MM.1S (cell line): Measurements from ENCODE around the gene TCF12.

Source experiments
- DNase-seq: peaks from one replicate; pipeline ENCODE4 v3.0.0-alpha.2; 2015
- H2AFZ ChIP-seq: fragments of 300-600 bp; sonication (generic); 2 replicates; pipeline ENCODE4 v1.6.0; 2016; ENCODE audit warnings: antibody characterized with exemption, low read length
- H3F3A ChIP-seq: fragments of 300-600 bp; sonication (generic); 2 replicates; pipeline ENCODE4 v1.6.1; 2016; ENCODE audit warnings: mild to moderate bottlenecking, antibody characterized with exemption, low read length, moderate library complexity, mixed read lengths; ENCODE audit not compliant: insufficient read depth
- H3K27ac ChIP-seq: fragments of 300-600 bp; sonication (generic); 2 replicates; pipeline ENCODE4 v1.5.1; 2016; ENCODE audit warnings: mild to moderate bottlenecking, low read length
- H3K27me3 ChIP-seq: fragments of 300-600 bp; sonication (generic); replicated peaks from 2 replicates; pipeline ENCODE4 v1.6.0; 2016; ENCODE audit warnings: low read length; ENCODE audit not compliant: insufficient read depth
- H3K36me3 ChIP-seq: fragments of 300-600 bp; sonication (generic); replicated peaks from 2 replicates; pipeline ENCODE4 v1.6.1; 2016; ENCODE audit warnings: mild to moderate bottlenecking, low read length, mixed read lengths; ENCODE audit not compliant: insufficient read depth
- H3K4me1 ChIP-seq: fragments of 300-600 bp; sonication (generic); 2 replicates; pipeline ENCODE4 v1.6.1; 2016; ENCODE audit warnings: low read length, mixed read lengths
- H3K4me2 ChIP-seq: fragments of 300-600 bp; sonication (generic); 2 replicates; pipeline ENCODE4 v1.6.0; 2016; ENCODE audit warnings: low read depth, low read length
- H3K4me3 ChIP-seq: fragments of 300-600 bp; sonication (generic); 2 replicates; pipeline ENCODE4 v1.5.1; 2016; ENCODE audit warnings: low read length, mixed read lengths
- H3K79me2 ChIP-seq: fragments of 300-600 bp; sonication (generic); 2 replicates; pipeline ENCODE4 v1.6.1; 2016; ENCODE audit warnings: mixed run types, low read length, mixed read lengths
- H3K9ac ChIP-seq: fragments of 300-600 bp; sonication (generic); 2 replicates; pipeline ENCODE4 v1.6.1; 2016; ENCODE audit warnings: low read length, mixed read lengths
- H3K9me2 ChIP-seq: fragments of 300-600 bp; sonication (generic); replicated peaks from 2 replicates; pipeline ENCODE4 v1.6.1; 2016; ENCODE audit warnings: mild to moderate bottlenecking, low read length, mixed read lengths; ENCODE audit not compliant: insufficient read depth
- H3K9me3 ChIP-seq: fragments of 300-600 bp; sonication (generic); replicated peaks from 2 replicates; pipeline ENCODE4 v1.6.1; 2016; ENCODE audit warnings: mild to moderate bottlenecking, low read length, mixed read lengths; ENCODE audit not compliant: insufficient read depth
- H4K20me1 ChIP-seq: fragments of 300-600 bp; sonication (generic); 2 replicates; pipeline ENCODE4 v1.6.1; 2016; ENCODE audit warnings: mild to moderate bottlenecking, low read length, moderate library complexity, mixed read lengths; ENCODE audit not compliant: insufficient read depth
- EZH2 ChIP-seq: fragments of 300-600 bp; sonication (generic); optimal IDR thresholded peaks from 2 replicates; pipeline ENCODE3; 2017; ENCODE audit warnings: low read depth, mild to moderate bottlenecking, antibody characterized with exemption, low read length, mixed read lengths
- EZH2phosphoT487 ChIP-seq: fragments of 300-600 bp; sonication (generic); IDR thresholded peaks from 2 replicates; pipeline ENCODE4 v1.6.1; 2018; ENCODE audit warnings: antibody characterized with exemption, low read length
- TF ChIP-seq, protein P1 (sequence below): fragments of 300-600 bp; sonication (generic); IDR thresholded peaks from 2 replicates; pipeline ENCODE4 v1.5.1; 2016; ENCODE audit warnings: antibody characterized with exemption, low read length, mixed read lengths

TCF12 gene

DNA sequence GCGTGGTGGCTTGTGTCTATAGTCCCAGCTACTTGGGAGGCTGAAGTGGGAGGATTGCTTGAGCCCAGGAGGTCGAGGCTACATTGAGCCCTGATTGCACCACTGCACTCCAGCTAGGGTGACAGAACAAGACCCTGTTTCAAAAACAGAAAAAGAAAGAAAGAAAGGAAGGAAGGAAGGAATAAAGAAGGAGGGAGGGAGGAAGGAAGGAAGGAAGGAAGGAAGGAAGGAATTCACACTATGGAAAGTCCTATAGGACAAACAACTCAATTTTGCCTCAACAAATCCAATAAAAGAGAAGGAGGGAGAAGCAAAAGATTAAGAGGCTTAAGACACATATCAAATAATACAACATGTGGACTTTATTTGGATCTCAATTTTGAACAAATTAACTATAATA lies 16.5 kb upstream of the TCF12 start:
- H4K20me1 ChIP-seq = no peaks in the 10 kb centered on the region
- H3K9ac ChIP-seq = no peak overlapping the region
- H3K4me3 ChIP-seq = no peak overlapping the region

DNA sequence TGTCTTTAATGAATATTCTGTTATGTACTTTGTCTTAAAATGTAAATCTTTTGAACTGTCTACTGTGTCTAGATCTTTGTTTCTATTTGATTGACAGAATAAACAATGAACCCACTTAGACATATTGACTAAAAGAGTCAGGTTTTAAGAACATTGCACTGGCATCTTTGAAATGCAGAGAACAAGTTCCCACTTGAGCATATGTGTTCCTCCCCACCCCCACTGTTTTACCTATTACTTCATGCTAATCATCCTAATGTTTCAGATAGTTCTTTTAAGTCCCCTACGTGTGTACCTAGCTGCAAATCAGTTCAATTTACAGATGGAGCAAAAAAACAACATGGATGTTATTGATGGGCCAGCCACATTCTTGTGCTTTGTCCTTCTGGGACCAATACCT lies 11.7 kb upstream of the TCF12 start:
- H3K79me2 ChIP-seq = no peaks in the 10 kb centered on the region

More for the DNA sequence above, 16.5 kb upstream of the TCF12 start:
- no peaks in the 10 kb centered on the region for H3F3A ChIP-seq
- no peaks in the 10 kb centered on the region for H3K9me2 ChIP-seq
- H3K79me2 ChIP-seq = no peaks in the 10 kb centered on the region
- H3K9me3 ChIP-seq = no peaks in the 10 kb centered on the region
- H3K27ac ChIP-seq = no peak overlapping the region
- H3K4me2 ChIP-seq = no peak overlapping the region
- no peak overlapping the region for H2AFZ ChIP-seq
- 0 out of 2 replicates have a peak, but pooled peaks cover 1% of the 10 kb centered on the region for H3K4me1 ChIP-seq
- no peak for DNase-seq
- TF ChIP-seq, protein P1, sequence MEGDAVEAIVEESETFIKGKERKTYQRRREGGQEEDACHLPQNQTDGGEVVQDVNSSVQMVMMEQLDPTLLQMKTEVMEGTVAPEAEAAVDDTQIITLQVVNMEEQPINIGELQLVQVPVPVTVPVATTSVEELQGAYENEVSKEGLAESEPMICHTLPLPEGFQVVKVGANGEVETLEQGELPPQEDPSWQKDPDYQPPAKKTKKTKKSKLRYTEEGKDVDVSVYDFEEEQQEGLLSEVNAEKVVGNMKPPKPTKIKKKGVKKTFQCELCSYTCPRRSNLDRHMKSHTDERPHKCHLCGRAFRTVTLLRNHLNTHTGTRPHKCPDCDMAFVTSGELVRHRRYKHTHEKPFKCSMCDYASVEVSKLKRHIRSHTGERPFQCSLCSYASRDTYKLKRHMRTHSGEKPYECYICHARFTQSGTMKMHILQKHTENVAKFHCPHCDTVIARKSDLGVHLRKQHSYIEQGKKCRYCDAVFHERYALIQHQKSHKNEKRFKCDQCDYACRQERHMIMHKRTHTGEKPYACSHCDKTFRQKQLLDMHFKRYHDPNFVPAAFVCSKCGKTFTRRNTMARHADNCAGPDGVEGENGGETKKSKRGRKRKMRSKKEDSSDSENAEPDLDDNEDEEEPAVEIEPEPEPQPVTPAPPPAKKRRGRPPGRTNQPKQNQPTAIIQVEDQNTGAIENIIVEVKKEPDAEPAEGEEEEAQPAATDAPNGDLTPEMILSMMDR = no peak
- TF ChIP-seq EZH2 (no peak), EZH2phosphoT487 (no peak)
- no peaks in the 10 kb centered on the region for H3K36me3 ChIP-seq
- H3K27me3 ChIP-seq = no peaks in the 10 kb centered on the region

DNA sequence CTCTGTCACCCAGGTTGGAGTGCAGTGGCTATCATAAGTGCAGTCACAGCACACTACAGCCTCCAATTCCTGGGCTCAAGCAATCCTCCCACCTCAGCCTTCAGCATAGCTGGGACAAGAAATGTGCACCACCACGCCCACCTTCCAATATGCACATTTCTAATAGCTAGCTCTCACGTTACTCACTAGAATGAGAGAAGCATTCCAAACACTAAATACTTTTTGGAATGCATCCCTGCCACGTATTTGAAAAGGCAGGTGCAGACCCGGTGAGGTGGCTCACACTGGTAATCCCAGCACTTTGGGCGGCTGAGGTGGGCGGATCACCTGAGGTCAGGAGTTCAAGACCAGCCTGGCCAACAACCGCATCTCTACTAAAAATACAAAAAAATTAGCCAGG lies 7.6 kb upstream of the TCF12 start:
- Histone ChIP-seq H3K4me1 (0 out of 2 replicates have a peak, but pooled peaks cover 4% of the 10 kb centered on the region), H3K27ac (no peak overlapping the region), H3K4me2 (no peak overlapping the region), H3K9me2 (no peaks in the 10 kb centered on the region), H3K4me3 (no peak overlapping the region), H3F3A (no peaks in the 10 kb centered on the region), H3K9me3 (no peaks in the 10 kb centered on the region), H3K36me3 (no peaks in the 10 kb centered on the region), H3K9ac (no peak overlapping the region), H3K27me3 (no peaks in the 10 kb centered on the region), H3K79me2 (no peaks in the 10 kb centered on the region), H2AFZ (no peak overlapping the region), H4K20me1 (no peaks in the 10 kb centered on the region)
- no peak for TF ChIP-seq EZH2
- TF ChIP-seq, protein P1 = no peak
- no peak for TF ChIP-seq EZH2phosphoT487
- DNase-seq = no peak

More for the DNA sequence above, 11.7 kb upstream of the TCF12 start:
- no peaks in the 10 kb centered on the region for H3K27me3 ChIP-seq
- H3F3A ChIP-seq = no peaks in the 10 kb centered on the region
- H3K9me3 ChIP-seq = no peaks in the 10 kb centered on the region
- H3K4me2 ChIP-seq = no peak overlapping the region
- 0 out of 2 replicates have a peak, but pooled peaks cover 4% of the 10 kb centered on the region for H3K4me1 ChIP-seq
- no peak overlapping the region for H3K4me3 ChIP-seq
- no peak for DNase-seq
- no peak overlapping the region for H3K27ac ChIP-seq
- TF ChIP-seq EZH2phosphoT487 = no peak
- TF ChIP-seq, protein P1 = no peak
- no peak for TF ChIP-seq EZH2
- H4K20me1 ChIP-seq = no peaks in the 10 kb centered on the region
- no peak overlapping the region for H3K9ac ChIP-seq
- H3K36me3 ChIP-seq = no peaks in the 10 kb centered on the region
- H2AFZ ChIP-seq = no peak overlapping the region
- no peaks in the 10 kb centered on the region for H3K9me2 ChIP-seq
